Neural progenitor cell (in vitro differentiated cells): Measurements from ENCODE around the gene THSD4. TPM values are rescaled to one million over a fixed set of nuclear protein-coding genes. Genes with fewer than 3 reads are reported as not detected.

Experiments used
- DNase-seq: peaks from one replicate; pipeline ENCODE4 v3.0.0-alpha.2; 2016; ENCODE audit warnings: low spot score
- H2AFZ ChIP-seq: fragments of 200-600 bp; sonication (generic); replicated peaks from 2 replicates; pipeline ENCODE4 v1.6.1; 2016; ENCODE audit warnings: antibody characterized with exemption
- H3F3A ChIP-seq: fragments of 200-600 bp; sonication (generic); 2 replicates; pipeline ENCODE4 v1.6.1; 2016; ENCODE audit warnings: antibody characterized with exemption, low read depth
- H3K27ac ChIP-seq: fragments of 200-600 bp; sonication (generic); 2 replicates; pipeline ENCODE4 v1.5.1; 2016; ENCODE audit warnings: mild to moderate bottlenecking
- H3K27me3 ChIP-seq: fragments of 200-600 bp; sonication (generic); 2 replicates; pipeline ENCODE4 v1.6.1; 2016; ENCODE audit warnings: mild to moderate bottlenecking, moderate library complexity
- H3K36me3 ChIP-seq: fragments of 200-600 bp; sonication (generic); 2 replicates; pipeline ENCODE4 v1.5.1; 2016
- H3K4me1 ChIP-seq: fragments of 200-600 bp; sonication (generic); 2 replicates; pipeline ENCODE4 v1.6.1; 2016; ENCODE audit warnings: mixed run types
- H3K4me2 ChIP-seq: fragments of 200-600 bp; sonication (generic); 2 replicates; pipeline ENCODE4 v1.6.1; 2016
- H3K4me3 ChIP-seq: fragments of 200-600 bp; sonication (generic); 2 replicates; pipeline ENCODE4 v1.5.1; 2016
- H3K79me2 ChIP-seq: fragments of 200-600 bp; sonication (generic); 2 replicates; pipeline ENCODE4 v1.6.1; 2016; ENCODE audit warnings: low read depth
- H3K9ac ChIP-seq: fragments of 200-600 bp; sonication (generic); 2 replicates; pipeline ENCODE4 v1.6.1; 2016
- H3K9me3 ChIP-seq: fragments of 200-600 bp; sonication (generic); 2 replicates; pipeline ENCODE4 v1.5.1; 2016; ENCODE audit warnings: low read depth
- H4K20me1 ChIP-seq: fragments of 200-600 bp; sonication (generic); 2 replicates; pipeline ENCODE4 v1.6.1; 2016; ENCODE audit warnings: low read depth
- H3K27ac Mint-ChIP-seq: 3 replicates; pipeline ENCODE4 v1.8.0; 2021; ENCODE audit warnings: mixed read lengths
- H3K27me3 Mint-ChIP-seq: 2 replicates; pipeline ENCODE4 v1.8.0; 2022; ENCODE audit warnings: low read depth, mild to moderate bottlenecking, inconsistent platforms, moderate library complexity, mixed read lengths; ENCODE audit not compliant: insufficient read depth
- H3K36me3 Mint-ChIP-seq: 3 replicates; pipeline ENCODE4 v1.8.0; 2021; ENCODE audit warnings: mixed read lengths
- H3K4me1 Mint-ChIP-seq: 3 replicates; pipeline ENCODE4 v1.8.0; 2021; ENCODE audit warnings: mixed read lengths
- H3K4me3 Mint-ChIP-seq: 3 replicates; pipeline ENCODE4 v1.8.0; 2021; ENCODE audit warnings: mild to moderate bottlenecking, moderate library complexity, mixed read lengths
- H3K9me3 Mint-ChIP-seq: 3 replicates; pipeline ENCODE4 v1.8.0; 2020; ENCODE audit warnings: mixed read lengths
- CTCF ChIP-seq: fragments of 200-600 bp; sonication (generic); IDR thresholded peaks from 2 replicates; pipeline ENCODE4 v1.5.1; 2017; ENCODE audit warnings: antibody characterized with exemption, mild to moderate bottlenecking
- EZH2 ChIP-seq: fragments of 200-600 bp; sonication (generic); IDR thresholded peaks from 2 replicates; pipeline ENCODE4 v1.6.1; 2017; ENCODE audit warnings: antibody characterized with exemption, mild to moderate bottlenecking, moderate library complexity
- EZH2phosphoT487 ChIP-seq: fragments of 200-600 bp; sonication (generic); IDR thresholded peaks from 2 replicates; pipeline ENCODE4 v1.6.1; 2017; ENCODE audit warnings: antibody characterized with exemption
- total RNA-seq: library from RNA; depleted of rRNA; stranded (reverse); fragments of >200 nt; gene quantifications from 2 replicates; pipeline ENCODE4 v1.2.3, GENCODE V29; 2015; ENCODE audit warnings: low replicate concordance

Gene THSD4
- total RNA-seq, 1 donor from 2014 or later: 2.4 TPM

- H3K4me1 Mint-ChIP-seq: peaks cover 24% of the 10 kb centered on the region
- TF ChIP-seq EZH2: no peak
- no peak for TF ChIP-seq EZH2phosphoT487
- TF ChIP-seq CTCF: no peak
- no peaks in the 10 kb centered on the region for H3K27me3 ChIP-seq
- H3K4me3 Mint-ChIP-seq: no peak overlapping the region
- H3F3A ChIP-seq: no peaks in the 10 kb centered on the region
- peaks cover 10% of the 10 kb centered on the region for H3K27me3 Mint-ChIP-seq
- DNase-seq: no peak
- no peak overlapping the region for H3K4me3 ChIP-seq
- no peaks in the 10 kb centered on the region for H3K36me3 ChIP-seq
- no peak overlapping the region for H3K27ac ChIP-seq
- no peaks in the 10 kb centered on the region for H3K79me2 ChIP-seq
- no peak overlapping the region for H3K4me2 ChIP-seq
- H3K9me3 Mint-ChIP-seq: no peaks in the 10 kb centered on the region
- peaks cover 16% of the 10 kb centered on the region for H3K4me1 ChIP-seq
- H2AFZ ChIP-seq: no peak overlapping the region
- no peaks in the 10 kb centered on the region for H3K9me3 ChIP-seq
- H3K36me3 Mint-ChIP-seq: no peaks in the 10 kb centered on the region
- H4K20me1 ChIP-seq: no peaks in the 10 kb centered on the region
- no peak overlapping the region for H3K9ac ChIP-seq
- no peak overlapping the region for H3K27ac Mint-ChIP-seq
Measured at GRCh38 chr15:71454462-71454996, 339.3 kb downstream of the THSD4 start.

GRCh38 chr15:71455107-71455506 lies 339.8 kb downstream of the THSD4 start:
- no peak for TF ChIP-seq EZH2phosphoT487
- no peak for TF ChIP-seq EZH2
- TF ChIP-seq CTCF: no peak
- H3K9ac ChIP-seq: no peak overlapping the region
- no peak overlapping the region for H3K4me3 ChIP-seq
- Mint-ChIP-seq H3K4me1 (peaks cover 24% of the 10 kb centered on the region), H3K4me3 (no peak overlapping the region), H3K27ac (no peak overlapping the region), H3K36me3 (no peaks in the 10 kb centered on the region), H3K27me3 (peaks cover 10% of the 10 kb centered on the region), H3K9me3 (no peaks in the 10 kb centered on the region)
- peaks cover 16% of the 10 kb centered on the region for H3K4me1 ChIP-seq
- no peaks in the 10 kb centered on the region for H3K27me3 ChIP-seq
- H3F3A ChIP-seq: no peaks in the 10 kb centered on the region
- H3K9me3 ChIP-seq: no peaks in the 10 kb centered on the region
- H2AFZ ChIP-seq: no peak overlapping the region
- no peak for DNase-seq
- no peaks in the 10 kb centered on the region for H3K36me3 ChIP-seq
- no peak overlapping the region for H3K4me2 ChIP-seq
- H3K27ac ChIP-seq: no peak overlapping the region
- no peaks in the 10 kb centered on the region for H4K20me1 ChIP-seq
- H3K79me2 ChIP-seq: no peaks in the 10 kb centered on the region

GRCh38 chr15:71455878-71456277 lies 340.6 kb downstream of the THSD4 start:
- Mint-ChIP-seq H3K4me1 (peaks cover 24% of the 10 kb centered on the region), H3K27ac (no peak overlapping the region), H3K36me3 (no peaks in the 10 kb centered on the region), H3K4me3 (no peak overlapping the region), H3K9me3 (no peaks in the 10 kb centered on the region), H3K27me3 (peaks cover 10% of the 10 kb centered on the region)
- TF ChIP-seq EZH2phosphoT487: no peak
- TF ChIP-seq EZH2: no peak
- TF ChIP-seq CTCF: no peak
- Histone ChIP-seq H3K36me3 (no peaks in the 10 kb centered on the region), H3F3A (no peaks in the 10 kb centered on the region), H3K4me3 (no peak overlapping the region), H3K9ac (no peak overlapping the region), H3K27ac (no peak overlapping the region), H3K27me3 (no peaks in the 10 kb centered on the region), H3K4me2 (peak overlapping the region; percentile 38), H3K4me1 (peaks cover 16% of the 10 kb centered on the region), H2AFZ (no peak overlapping the region), H3K79me2 (no peaks in the 10 kb centered on the region), H3K9me3 (no peaks in the 10 kb centered on the region), H4K20me1 (no peaks in the 10 kb centered on the region)
- DNase-seq: no peak
